ENCODE results near the gene DRG2.

- TF ChIP-seq CTCF (IDR thresholded peaks at IDR 0.05) (no peak), GABPA (IDR thresholded peaks at IDR 0.05; ENCODE audit: low read depth) (no peak), FOXJ3 (CRISPR knock-in tag; IDR thresholded peaks at IDR 0.05) (no peak), RCOR1 (IDR thresholded peaks at IDR 0.05; ENCODE audit: low read length) (no peak), USF2 (IDR thresholded peaks at IDR 0.05; ENCODE audit: borderline replicate concordance, low read depth, low read length) (no peak), USF1 (IDR thresholded peaks at IDR 0.05; ENCODE audit: borderline replicate concordance, low read depth) (no peak), POLR2AphosphoS5 (IDR thresholded peaks at IDR 0.05; ENCODE audit: low read depth, low read length) (no peak)
Measured at GRCh38 chr17:18124345-18125126, 36.8 kb downstream of the DRG2 start.
